ENCODE data around the gene SUGCT. TPM values are rescaled to one million over a fixed set of nuclear protein-coding genes. Genes with fewer than 3 reads are reported as not detected.

Gene SUGCT
- total and polyA plus RNA-seq, 2 of the 8 experiments (the other 6 are each of a cell fraction or from before 2014, with no cell fraction given) = 2.8 to 5.4 TPM

- Histone ChIP-seq H3K23ac (ENCODE audit: insufficient read length) (no peak overlapping the region), H2BK120ac (replicated peaks; ENCODE audit: low read depth, low read length) (no peak overlapping the region), H4K8ac (ENCODE audit: extremely low read depth, insufficient read depth, low read length) (no peak overlapping the region), H3K14ac (ENCODE audit: insufficient read length) (no peak overlapping the region), H2BK5ac (ENCODE audit: low read depth, low read length) (no peak overlapping the region), H3K9me3 (ENCODE audit: insufficient read depth in 2 of 2, low read depth in 1 of 2, low read length in 1 of 2) (no peaks in the 10 kb centered on the region), H3K27me3 (replicated peaks in 1 of 4; ENCODE audit: control insufficient read depth in 3 of 4, extremely low read depth in 1 of 4, insufficient read depth in 3 of 4, low read length in 3 of 4) (no peaks in the 10 kb centered on the region), H3K79me1 (ENCODE audit: low read depth, low read length) (no peaks in the 10 kb centered on the region), H3K56ac (replicated peaks; ENCODE audit: insufficient read length, low read depth, low read length) (no peak overlapping the region), H4K20me1 (replicated peaks in 1 of 2; ENCODE audit: control insufficient read depth in 1 of 2, insufficient read depth in 2 of 2, low read length in 2 of 2) (no peaks in the 10 kb centered on the region), H3K9ac (replicated peaks in 1 of 4; ENCODE audit: extremely low read depth in 1 of 4, low read depth in 3 of 4, low read length in 3 of 4) (no peak overlapping the region), H4K5ac (ENCODE audit: insufficient read length, low read depth, low read length) (no peak overlapping the region), H2AFZ (ENCODE audit: low read length) (no peak overlapping the region), H4K91ac (replicated peaks; ENCODE audit: insufficient read length, low read length) (no peak overlapping the region), H2AK5ac (ENCODE audit: low read depth, low read length) (no peak overlapping the region), H3K27ac (ENCODE audit: low read depth, low read length) (no peak overlapping the region), H3K18ac (ENCODE audit: extremely low read depth, low read length) (no peak overlapping the region), H3K36me3 (ENCODE audit: control insufficient read depth in 2 of 4, insufficient read depth in 4 of 4, low read length in 3 of 4) (no peaks in the 10 kb centered on the region), H3K4me2 (ENCODE audit: insufficient read depth in 1 of 2, low read depth in 2 of 2, low read length in 2 of 2) (no peak overlapping the region), H2BK15ac (ENCODE audit: low read length) (no peak overlapping the region), H3K4ac (replicated peaks; ENCODE audit: insufficient read length, low read depth, low read length) (no peak overlapping the region), H3K23me2 (ENCODE audit: low read depth, low read length) (no peaks in the 10 kb centered on the region), H3K4me3 (ENCODE audit: extremely low read depth in 1 of 4, insufficient read depth in 2 of 4, low read depth in 3 of 4, low read length in 4 of 4) (no peak overlapping the region), H3K79me2 (ENCODE audit: control insufficient read depth in 1 of 2, insufficient read depth in 2 of 2, low read length in 2 of 2) (no peaks in the 10 kb centered on the region), H2BK20ac (ENCODE audit: low read length) (no peak overlapping the region), H3K4me1 (replicated peaks in 1 of 4; ENCODE audit: control insufficient read depth in 3 of 4, insufficient read depth in 4 of 4, low read length in 3 of 4) (no peaks in the 10 kb centered on the region), H2BK12ac (ENCODE audit: low read depth, low read length) (no peak overlapping the region)
- FAIRE-seq = no peak
- ChIA-PET CTCF (ENCODE audit: partially characterized antibody) (interaction anchor here (1.0 kb wide), 1 partner anchor 9 kb away, joined by 3 read pairs; no protein-coding TSS in a partner anchor), POLR2A (ENCODE audit: partially characterized antibody) (no interaction called here)
- WGBS, 2 experiments (ENCODE audit: extremely low coverage in 1 of 2, insufficient coverage in 1 of 2, insufficient read length in 1 of 2, insufficient replicate concordance in 2 of 2, low coverage in 1 of 2, low lambda C conversion rate in 2 of 2, missing lambda C conversion rate in 1 of 2) = 87% methylated on average over 3 of the region's 3 CpGs; no CpG with 5 or more reads in 1 of the 2 experiments
- DNase-seq (ENCODE audit: low read depth in 1 of 2, low spot score in 2 of 2) = no peak
- TF ChIP-seq KDM1A (IDR thresholded peaks at IDR 0.05; ENCODE audit: borderline replicate concordance, low read length) (no peak), SUZ12 (IDR thresholded peaks at IDR 0.05; ENCODE audit: low read length) (no peak), MAFK (IDR thresholded peaks at IDR 0.05; ENCODE audit: low read depth, low read length) (no peak), ZNF274 (IDR thresholded peaks at IDR 0.05; ENCODE audit: borderline replicate concordance, extremely low read depth, low read length) (no peak), SIX5 (IDR thresholded peaks at IDR 0.05; ENCODE audit: low read depth, low read length) (no peak), SIN3A (conservative IDR thresholded peaks at IDR 0.05 in 1 of 2, IDR thresholded peaks at IDR 0.05 in 1 of 2; ENCODE audit: low read depth in 1 of 2, low read length in 2 of 2) (no peak), CHD1 (IDR thresholded peaks at IDR 0.05; ENCODE audit: low read depth, low read length) (no peak), BCL11A (IDR thresholded peaks at IDR 0.05; ENCODE audit: low read depth in 2 of 2, low read length in 2 of 2) (no peak), TEAD4 (IDR thresholded peaks at IDR 0.05; ENCODE audit: low read depth, low read length) (no peak)
Measured at GRCh38 chr7:40202851-40203250, 68.0 kb downstream of the SUGCT start.
